Upper lobe of left lung (tissue), 4 donors: ENCODE measurements around the gene NBEAL2.

Experiments used
- POLR2AphosphoS5 ChIP-seq, 2 donors: sonication (generic); formaldehyde crosslinking; IDR thresholded peaks; one replicate each; pipeline ENCODE4 v1.5.1; 2017; ENCODE audit warnings: antibody characterized with exemption in 2 of 2
- TF ChIP-seq, protein P1 (sequence below), 6 experiments: fragments of 450-650 bp in 4 of 6; fragments of 200-600 bp in 2 of 6; sonication (generic) in 2 of 6; IDR thresholded peaks; one replicate each; pipeline ENCODE4 v1.5.1; 2016 to 2019; ENCODE audit warnings: antibody characterized with exemption in 6 of 6

DNA sequence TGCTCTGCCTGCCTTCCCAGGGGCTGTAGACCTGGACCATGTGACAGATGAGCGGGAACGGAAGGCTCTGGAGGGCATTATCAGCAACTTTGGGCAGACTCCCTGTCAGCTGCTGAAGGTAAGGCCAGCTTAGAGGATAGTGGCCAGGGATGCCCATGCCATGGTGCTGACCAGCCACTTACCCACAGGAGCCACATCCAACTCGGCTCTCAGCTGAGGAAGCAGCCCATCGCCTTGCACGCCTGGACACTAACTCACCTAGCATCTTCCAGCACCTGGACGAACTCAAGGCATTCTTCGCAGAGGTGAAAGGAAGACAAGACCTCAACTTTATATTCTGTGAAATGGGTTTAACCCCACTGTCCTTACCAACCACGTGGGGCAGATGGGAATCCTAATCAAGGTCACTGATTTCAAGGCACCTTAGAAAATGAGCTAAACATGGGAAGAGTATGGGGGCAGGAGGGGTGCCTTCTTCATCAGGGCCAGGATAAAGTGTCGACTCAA is 26.7 kb downstream of the NBEAL2 start:
- TF ChIP-seq, protein P1, sequence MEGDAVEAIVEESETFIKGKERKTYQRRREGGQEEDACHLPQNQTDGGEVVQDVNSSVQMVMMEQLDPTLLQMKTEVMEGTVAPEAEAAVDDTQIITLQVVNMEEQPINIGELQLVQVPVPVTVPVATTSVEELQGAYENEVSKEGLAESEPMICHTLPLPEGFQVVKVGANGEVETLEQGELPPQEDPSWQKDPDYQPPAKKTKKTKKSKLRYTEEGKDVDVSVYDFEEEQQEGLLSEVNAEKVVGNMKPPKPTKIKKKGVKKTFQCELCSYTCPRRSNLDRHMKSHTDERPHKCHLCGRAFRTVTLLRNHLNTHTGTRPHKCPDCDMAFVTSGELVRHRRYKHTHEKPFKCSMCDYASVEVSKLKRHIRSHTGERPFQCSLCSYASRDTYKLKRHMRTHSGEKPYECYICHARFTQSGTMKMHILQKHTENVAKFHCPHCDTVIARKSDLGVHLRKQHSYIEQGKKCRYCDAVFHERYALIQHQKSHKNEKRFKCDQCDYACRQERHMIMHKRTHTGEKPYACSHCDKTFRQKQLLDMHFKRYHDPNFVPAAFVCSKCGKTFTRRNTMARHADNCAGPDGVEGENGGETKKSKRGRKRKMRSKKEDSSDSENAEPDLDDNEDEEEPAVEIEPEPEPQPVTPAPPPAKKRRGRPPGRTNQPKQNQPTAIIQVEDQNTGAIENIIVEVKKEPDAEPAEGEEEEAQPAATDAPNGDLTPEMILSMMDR (IDR thresholded peaks at IDR 0.05) = no peak
- TF ChIP-seq POLR2AphosphoS5 (IDR thresholded peaks at IDR 0.05) = no peak
